GM13977 (cell line): Measurements from ENCODE around the gene EEFSEC.

Experiments
- DNase-seq: peaks from one replicate; pipeline ENCODE4 v3.0.0; 2012; ENCODE audit warnings: low spot score
- CTCF ChIP-seq: IDR thresholded peaks from 2 replicates; pipeline ENCODE4 v1.5.1; 2012; ENCODE audit warnings: mild to moderate bottlenecking, control low read depth; ENCODE audit not compliant: insufficient read depth; ENCODE audit errors: extremely low read depth, missing control alignments
- in situ Hi-C: fragments of 300-500 bp; cut with MboI; formaldehyde crosslinking; loops from one replicate; pipeline ENCODE4 v1.12.0; 2022; ENCODE audit warnings: low sequenced_read_pairs, low pct_unique_long_range_greater_than_20kb, mixed read lengths, inconsistent platforms; ENCODE audit not compliant: unreplicated experiment

The EEFSEC gene

GRCh38 chr3:128281056-128281455 lies 127.8 kb downstream of the EEFSEC start:
- no peak for TF ChIP-seq CTCF
- no peak for DNase-seq
- in situ Hi-C loops = no loop called here

GRCh38 chr3:128281461-128282367 lies 128.4 kb downstream of the EEFSEC start:
- DNase-seq = no peak
- TF ChIP-seq CTCF = no peak
- in situ Hi-C loops = no loop called here

- no peak for DNase-seq
- no peak for TF ChIP-seq CTCF
- in situ Hi-C loops = no loop called here
Observed at GRCh38 chr3:128282380-128283196, 129.3 kb downstream of the EEFSEC start.

GRCh38 chr3:128283421-128283820 lies 130.1 kb downstream of the EEFSEC start:
- DNase-seq = no peak
- no peak for TF ChIP-seq CTCF
- in situ Hi-C loops = no loop called here

- no peak for DNase-seq
- no peak for TF ChIP-seq CTCF
- in situ Hi-C loops = no loop called here
Observed at GRCh38 chr3:128285042-128285966, 132.0 kb downstream of the EEFSEC start.

- TF ChIP-seq CTCF = no peak
- in situ Hi-C loops = no loop called here
- DNase-seq = no peak
Observed at GRCh38 chr3:128285967-128286321, 132.7 kb downstream of the EEFSEC start.
